ENCODE results near the gene ACTL9. TPM values are rescaled to one million over a fixed set of nuclear protein-coding genes. Genes with fewer than 3 reads are reported as not detected.

Gene ACTL9
- total and polyA plus RNA-seq, 10 donors = not detected

DNA sequence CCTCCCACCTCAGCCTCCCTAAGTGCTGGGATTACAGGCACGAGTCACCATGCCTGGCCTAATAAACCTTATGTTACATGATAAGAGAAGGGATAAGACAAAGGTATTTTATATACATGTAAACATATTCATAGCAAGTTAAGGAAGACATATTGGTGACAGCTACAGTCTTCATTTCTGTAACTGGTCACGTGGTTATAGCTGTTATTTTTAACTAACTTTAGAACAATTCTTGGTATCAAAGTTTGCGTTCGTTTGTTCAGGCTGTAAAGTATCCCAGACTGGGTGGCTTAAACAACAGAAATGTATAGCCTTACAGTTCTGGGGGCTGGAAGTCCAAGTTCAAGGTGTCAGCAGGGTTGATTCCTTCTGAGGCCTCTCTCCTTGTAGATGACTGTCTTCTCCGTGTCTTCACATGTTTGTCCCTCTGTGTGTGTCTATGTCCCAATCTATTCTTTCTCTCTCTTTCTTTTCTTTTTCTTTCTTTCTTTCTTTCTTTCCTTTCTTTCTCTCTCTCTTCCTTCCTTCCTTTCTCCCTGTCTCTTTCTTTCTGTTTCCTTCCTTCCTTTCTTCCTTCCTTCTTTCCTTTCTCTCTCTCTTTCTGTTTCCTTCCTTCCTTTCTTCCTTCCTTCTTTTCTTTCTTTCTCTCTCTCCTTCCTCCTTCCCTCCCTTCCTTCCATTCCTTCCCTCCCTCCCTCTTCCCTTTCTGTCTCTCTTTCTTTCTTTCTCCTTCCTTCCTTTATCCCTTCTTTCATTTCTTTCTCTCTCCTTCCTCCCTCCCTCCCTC is 7.6 kb downstream of the ACTL9 start:
- no peak for DNase-seq
- intact Hi-C loops (cut with DNase I; ENCODE audit: low total_unique reads) = loop anchor here (5.0 kb wide), 1 partner anchor 34 kb away; no protein-coding TSS in a partner anchor
- Histone ChIP-seq H3K36me3 (no peaks in the 10 kb centered on the region), H3K4me3 (no peak overlapping the region), H3K27me3 (replicated peaks in 1 of 7) (peaks cover 0 to 59% (median 4%) of the 10 kb centered on the region in 7 donors), H3K9me3 (peaks cover 0 to 2% (median 0%) of the 10 kb centered on the region in 8 donors), H3K4me1 (no peaks in the 10 kb centered on the region), H3K27ac (no peak overlapping the region)
- TF ChIP-seq POLR2AphosphoS5 (IDR thresholded peaks at IDR 0.05) (no peak), POLR2A (IDR thresholded peaks at IDR 0.05) (no peak)
- TF ChIP-seq, protein P1, sequence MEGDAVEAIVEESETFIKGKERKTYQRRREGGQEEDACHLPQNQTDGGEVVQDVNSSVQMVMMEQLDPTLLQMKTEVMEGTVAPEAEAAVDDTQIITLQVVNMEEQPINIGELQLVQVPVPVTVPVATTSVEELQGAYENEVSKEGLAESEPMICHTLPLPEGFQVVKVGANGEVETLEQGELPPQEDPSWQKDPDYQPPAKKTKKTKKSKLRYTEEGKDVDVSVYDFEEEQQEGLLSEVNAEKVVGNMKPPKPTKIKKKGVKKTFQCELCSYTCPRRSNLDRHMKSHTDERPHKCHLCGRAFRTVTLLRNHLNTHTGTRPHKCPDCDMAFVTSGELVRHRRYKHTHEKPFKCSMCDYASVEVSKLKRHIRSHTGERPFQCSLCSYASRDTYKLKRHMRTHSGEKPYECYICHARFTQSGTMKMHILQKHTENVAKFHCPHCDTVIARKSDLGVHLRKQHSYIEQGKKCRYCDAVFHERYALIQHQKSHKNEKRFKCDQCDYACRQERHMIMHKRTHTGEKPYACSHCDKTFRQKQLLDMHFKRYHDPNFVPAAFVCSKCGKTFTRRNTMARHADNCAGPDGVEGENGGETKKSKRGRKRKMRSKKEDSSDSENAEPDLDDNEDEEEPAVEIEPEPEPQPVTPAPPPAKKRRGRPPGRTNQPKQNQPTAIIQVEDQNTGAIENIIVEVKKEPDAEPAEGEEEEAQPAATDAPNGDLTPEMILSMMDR (IDR thresholded peaks at IDR 0.05 in 8 of 11, conservative IDR thresholded peaks at IDR 0.05 in 3 of 11) = no peak
- 49 to 66% (median 53%) methylated on average over 5 of the region's 5 CpGs for WGBS, 5 donors

DNA sequence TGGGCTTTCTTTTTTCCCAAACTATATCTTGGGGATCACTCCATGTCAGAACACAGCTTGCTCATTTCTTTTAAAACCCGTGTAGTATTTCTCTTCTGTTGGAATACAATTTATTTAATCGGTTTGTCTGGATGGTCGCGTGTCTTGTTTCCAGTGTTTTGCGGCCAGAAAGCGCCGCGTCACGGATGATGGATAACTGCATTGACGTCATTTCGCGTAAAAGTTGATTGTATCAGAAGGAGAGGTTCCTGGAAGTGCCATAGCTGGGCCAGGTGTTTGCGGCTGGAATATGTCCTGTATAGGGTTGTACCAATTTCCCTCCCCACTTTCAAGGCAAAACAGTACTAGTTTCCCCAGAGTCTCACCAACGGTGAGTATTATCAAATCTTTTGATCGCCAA is 9.7 kb downstream of the ACTL9 start:
- H3K27ac ChIP-seq = no peak overlapping the region
- DNase-seq = no peak
- no peak overlapping the region for H3K4me3 ChIP-seq
- peaks cover 0 to 54% (median 0%) of the 10 kb centered on the region in 7 donors for H3K27me3 ChIP-seq (replicated peaks in 1 of 7)
- TF ChIP-seq POLR2AphosphoS5 (IDR thresholded peaks at IDR 0.05) (no peak), POLR2A (IDR thresholded peaks at IDR 0.05) (no peak)
- TF ChIP-seq, protein P1 (IDR thresholded peaks at IDR 0.05 in 8 of 11, conservative IDR thresholded peaks at IDR 0.05 in 3 of 11) = no peak
- intact Hi-C loops (cut with DNase I; ENCODE audit: low total_unique reads) = no loop called here
- WGBS, 5 donors = 88 to 93% (median 92%) methylated on average over 15 of the region's 15 CpGs
- H3K9me3 ChIP-seq = peaks cover 0 to 2% (median 0%) of the 10 kb centered on the region in 8 donors
- H3K4me1 ChIP-seq = no peaks in the 10 kb centered on the region
- H3K36me3 ChIP-seq = no peaks in the 10 kb centered on the region

DNA sequence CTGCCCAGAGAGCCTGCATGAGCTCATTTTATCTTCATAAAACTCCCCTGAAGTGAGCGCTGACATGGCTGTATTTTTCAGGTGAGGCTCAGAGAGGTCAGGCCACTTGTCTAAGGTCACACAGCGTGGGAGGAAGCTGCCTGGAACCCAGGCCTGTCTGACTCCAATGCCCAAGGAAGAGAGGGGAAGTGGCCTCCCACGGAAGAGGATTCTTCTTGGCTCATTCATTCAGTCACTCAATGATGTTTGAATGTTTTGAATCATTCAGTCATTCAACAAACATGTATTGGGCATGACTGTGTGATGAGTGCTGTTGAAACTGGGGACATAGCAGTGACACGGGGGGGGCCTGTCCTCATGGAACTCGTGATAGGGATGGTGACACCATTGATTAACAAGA is 12.0 kb downstream of the ACTL9 start:
- Histone ChIP-seq H3K4me3 (no peak overlapping the region), H3K27ac (no peak overlapping the region), H3K27me3 (replicated peaks in 1 of 7) (peaks cover 0 to 38% (median 0%) of the 10 kb centered on the region in 7 donors), H3K36me3 (no peaks in the 10 kb centered on the region), H3K9me3 (peaks cover 0 to 4% (median under 1%) of the 10 kb centered on the region in 8 donors), H3K4me1 (no peaks in the 10 kb centered on the region)
- TF ChIP-seq POLR2AphosphoS5 (IDR thresholded peaks at IDR 0.05) = no peak
- no peak for TF ChIP-seq POLR2A (IDR thresholded peaks at IDR 0.05)
- TF ChIP-seq, protein P1 (IDR thresholded peaks at IDR 0.05 in 8 of 11, conservative IDR thresholded peaks at IDR 0.05 in 3 of 11) = no peak
- DNase-seq = no peak
- WGBS, 5 donors = 55 to 73% (median 60%) methylated on average over 5 of the region's 5 CpGs
- intact Hi-C loops (cut with DNase I; ENCODE audit: low total_unique reads) = no loop called here

Measured in spleen (tissue), 11 donors.